Activated CD4-positive, alpha-beta T cell treated with anti-CD3 and anti-CD28 coated beads for 36 hours (primary cell): ENCODE results near the gene WDFY4. TPM values are rescaled to one million over a fixed set of nuclear protein-coding genes. Genes with fewer than 3 reads are reported as not detected.

Source experiments
- ATAC-seq: fragments of 200-7000 bp; cut with Tn5 transposase; one replicate; pipeline ENCODE4 v1.10.0; 2021; ENCODE audit warnings: mild to moderate bottlenecking, moderate library complexity
- CTCF ChIA-PET: fragments of 350-600 bp; sonication (Branson Sonifier 250); formaldehyde crosslinking; loops from one replicate; lab custom pipeline; 2021; ENCODE audit warnings: antibody characterized with exemption; lab: Charles Lee
- POLR2A ChIA-PET: fragments of 350-600 bp; sonication (Branson Sonifier 250); formaldehyde crosslinking; loops from one replicate; lab custom pipeline; 2021; ENCODE audit warnings: antibody characterized with exemption, inconsistent platforms; lab: Charles Lee
- DNase-seq: peaks from one replicate; pipeline ENCODE4 v3.0.0-alpha.2; 2020
- H3K27ac Mint-ChIP-seq: one replicate; pipeline ENCODE4 v1.8.0; 2021; ENCODE audit warnings: mixed read lengths
- H3K27me3 Mint-ChIP-seq: one replicate; pipeline ENCODE4 v1.8.0; 2021; ENCODE audit warnings: mixed read lengths
- H3K36me3 Mint-ChIP-seq: one replicate; pipeline ENCODE4 v1.8.0; 2021; ENCODE audit warnings: low read depth, mixed read lengths
- H3K4me1 Mint-ChIP-seq: one replicate; pipeline ENCODE4 v1.8.0; 2021; ENCODE audit warnings: mixed read lengths
- H3K4me3 Mint-ChIP-seq: one replicate; pipeline ENCODE4 v1.8.0; 2021; ENCODE audit warnings: mild to moderate bottlenecking, moderate library complexity, mixed read lengths
- H3K9me3 Mint-ChIP-seq: one replicate; pipeline ENCODE4 v1.8.0; 2021; ENCODE audit warnings: low read depth, mixed read lengths
- intact Hi-C, 2 experiments: fragments of 100-400 bp; cut with DNase I in 1 of 2; cut with micrococcal nuclease in 1 of 2; formaldehyde crosslinking; loops; one replicate each; pipeline versions ENCODE4 v1.14.2 to v1.15.1; 2022 to 2024; cut with DNase I, micrococcal nuclease
- total RNA-seq, 2 experiments: library from RNA; stranded (reverse); gene quantifications; one replicate each; pipeline ENCODE4 v1.2.3, GENCODE V29; 2021

Gene WDFY4
- total RNA-seq, 2 experiments from 2014 or later, result 0.07 to 0.09 TPM

DNA sequence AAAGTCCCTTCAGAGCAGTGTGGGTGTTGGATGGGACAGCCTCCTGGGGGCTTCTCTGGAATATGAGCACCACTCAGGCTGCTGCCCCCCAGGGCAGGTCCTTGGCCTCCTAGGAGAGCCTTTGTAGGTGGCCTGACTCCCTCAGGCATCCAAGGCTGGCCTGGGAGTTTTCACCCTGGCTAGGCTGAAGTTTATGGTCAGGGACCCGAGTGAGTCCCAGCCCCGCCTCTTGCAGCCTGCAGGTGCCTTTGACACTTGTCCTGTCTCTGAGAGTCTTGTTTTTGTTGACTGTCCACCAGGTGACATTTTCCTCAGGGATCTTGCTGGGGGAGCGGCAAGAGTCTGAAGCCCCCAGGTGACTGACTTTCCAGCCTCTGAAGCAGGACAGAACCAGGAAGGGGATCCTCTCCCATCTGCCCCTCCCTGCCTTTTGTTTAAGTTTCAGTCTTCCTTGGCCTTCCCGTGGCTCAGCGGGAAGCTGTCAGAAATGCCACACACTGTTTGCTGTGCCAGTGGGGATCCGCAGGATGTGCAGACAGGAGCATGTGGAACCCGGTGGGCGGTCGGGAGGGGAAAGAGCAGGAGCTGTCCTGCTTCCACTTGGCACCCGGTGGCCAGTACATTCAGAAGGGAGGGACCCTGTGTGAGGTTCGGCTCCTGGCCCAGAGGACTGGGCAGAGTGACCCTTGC lies 195.5 kb downstream of the WDFY4 start:
- ATAC-seq (no peak), DNase-seq (no peak)
- CTCF ChIA-PET, result interaction anchor here (0.6 to 0.8 kb wide), 2 partner anchors 86 to 251 kb away, joined by 3 read pairs; no protein-coding TSS in a partner anchor
- no peak overlapping the region for H3K27ac Mint-ChIP-seq
- intact Hi-C loops, result no loop called here
- POLR2A ChIA-PET, result no interaction called here
- no peaks in the 10 kb centered on the region for H3K4me1 Mint-ChIP-seq
- no peak overlapping the region for H3K4me3 Mint-ChIP-seq
- no peaks in the 10 kb centered on the region for H3K36me3 Mint-ChIP-seq
- H3K9me3 Mint-ChIP-seq, result no peaks in the 10 kb centered on the region
- H3K27me3 Mint-ChIP-seq, result no peaks in the 10 kb centered on the region

DNA sequence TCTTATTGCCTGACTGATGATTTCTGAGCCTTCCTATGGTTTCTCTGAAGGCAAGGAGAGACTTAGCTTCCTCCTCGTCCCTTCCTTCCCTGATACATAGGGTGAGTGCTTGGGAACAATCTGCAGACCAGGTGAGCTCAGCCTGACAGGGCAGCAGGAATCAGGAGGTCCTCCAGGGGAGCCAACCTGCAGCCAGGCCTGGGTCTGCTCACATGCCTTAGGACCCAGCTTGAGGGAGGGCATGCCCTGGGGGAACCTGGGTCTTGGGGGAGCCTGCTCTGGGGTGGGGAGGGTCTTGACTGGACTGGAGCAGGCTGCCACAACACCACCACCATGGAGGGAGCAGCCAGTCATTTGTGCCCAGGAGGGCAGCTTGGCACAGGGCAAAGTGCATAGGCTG lies 197.3 kb downstream of the WDFY4 start:
- ATAC-seq (no peak), DNase-seq (no peak)
- Mint-ChIP-seq H3K4me3 (no peak overlapping the region), H3K36me3 (no peaks in the 10 kb centered on the region), H3K27ac (no peak overlapping the region), H3K27me3 (no peaks in the 10 kb centered on the region), H3K4me1 (no peaks in the 10 kb centered on the region), H3K9me3 (no peaks in the 10 kb centered on the region)
- intact Hi-C loops, result no loop called here
- ChIA-PET CTCF (no interaction called here), POLR2A (no interaction called here)

DNA sequence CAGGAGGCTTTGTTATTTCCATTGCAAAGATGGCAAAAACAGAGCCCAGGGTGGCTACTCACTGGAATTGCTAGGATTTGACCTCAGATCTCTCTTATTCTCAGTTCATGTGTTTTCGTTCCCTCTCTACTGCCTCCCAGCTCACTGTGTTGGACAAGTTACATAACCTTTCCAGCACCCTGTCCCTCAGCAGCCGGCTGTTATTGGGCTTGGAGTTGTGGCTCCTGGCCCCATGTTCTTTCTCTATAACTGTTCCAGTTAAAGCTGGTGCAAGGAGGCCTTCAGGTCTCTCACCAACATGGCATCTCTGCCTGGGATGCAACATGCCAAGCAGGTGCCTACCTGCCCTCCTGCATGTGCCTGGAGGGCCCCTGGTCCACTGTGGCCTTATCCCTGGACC lies 198.2 kb downstream of the WDFY4 start:
- no peak for DNase-seq
- H3K9me3 Mint-ChIP-seq, result no peaks in the 10 kb centered on the region
- CTCF ChIA-PET, result interaction anchor here (0.9 kb wide), 1 partner anchor 629 kb away, joined by 5 read pairs; no protein-coding TSS in a partner anchor
- H3K4me3 Mint-ChIP-seq, result no peak overlapping the region
- H3K4me1 Mint-ChIP-seq, result no peaks in the 10 kb centered on the region
- intact Hi-C loops, result no loop called here
- POLR2A ChIA-PET, result no interaction called here
- H3K27me3 Mint-ChIP-seq, result no peaks in the 10 kb centered on the region
- ATAC-seq, result no peak
- no peak overlapping the region for H3K27ac Mint-ChIP-seq
- no peaks in the 10 kb centered on the region for H3K36me3 Mint-ChIP-seq

DNA sequence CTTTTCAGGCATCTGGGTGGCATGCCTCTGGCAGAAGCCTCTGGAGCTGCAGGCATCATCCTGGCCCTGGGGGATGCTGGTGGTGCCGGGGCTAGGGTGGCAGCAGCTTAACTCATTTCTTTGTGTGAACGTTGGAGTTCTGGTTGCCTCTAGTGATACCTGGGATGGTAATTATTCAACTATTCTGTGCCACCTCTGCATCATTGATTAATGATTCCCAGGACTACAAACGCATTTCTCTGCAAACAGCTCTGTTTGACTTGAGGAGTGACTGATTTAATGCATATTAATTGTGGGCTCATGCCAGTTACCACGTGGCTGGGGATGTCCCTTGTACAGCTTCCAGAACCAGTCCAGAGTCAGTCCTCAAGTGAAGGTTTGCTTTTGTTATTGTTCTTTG lies 199.0 kb downstream of the WDFY4 start:
- ChIA-PET POLR2A (no interaction called here), CTCF (interaction anchor here (0.7 to 0.9 kb wide), 3 partner anchors 228 to 628 kb away, joined by 4 to 5 read pairs (median 4); no protein-coding TSS in a partner anchor)
- H3K4me1 Mint-ChIP-seq, result no peaks in the 10 kb centered on the region
- intact Hi-C loops, result no loop called here
- H3K9me3 Mint-ChIP-seq, result no peaks in the 10 kb centered on the region
- H3K27ac Mint-ChIP-seq, result no peak overlapping the region
- H3K36me3 Mint-ChIP-seq, result no peaks in the 10 kb centered on the region
- DNase-seq (no peak), ATAC-seq (no peak)
- H3K4me3 Mint-ChIP-seq, result no peak overlapping the region
- no peaks in the 10 kb centered on the region for H3K27me3 Mint-ChIP-seq

DNA sequence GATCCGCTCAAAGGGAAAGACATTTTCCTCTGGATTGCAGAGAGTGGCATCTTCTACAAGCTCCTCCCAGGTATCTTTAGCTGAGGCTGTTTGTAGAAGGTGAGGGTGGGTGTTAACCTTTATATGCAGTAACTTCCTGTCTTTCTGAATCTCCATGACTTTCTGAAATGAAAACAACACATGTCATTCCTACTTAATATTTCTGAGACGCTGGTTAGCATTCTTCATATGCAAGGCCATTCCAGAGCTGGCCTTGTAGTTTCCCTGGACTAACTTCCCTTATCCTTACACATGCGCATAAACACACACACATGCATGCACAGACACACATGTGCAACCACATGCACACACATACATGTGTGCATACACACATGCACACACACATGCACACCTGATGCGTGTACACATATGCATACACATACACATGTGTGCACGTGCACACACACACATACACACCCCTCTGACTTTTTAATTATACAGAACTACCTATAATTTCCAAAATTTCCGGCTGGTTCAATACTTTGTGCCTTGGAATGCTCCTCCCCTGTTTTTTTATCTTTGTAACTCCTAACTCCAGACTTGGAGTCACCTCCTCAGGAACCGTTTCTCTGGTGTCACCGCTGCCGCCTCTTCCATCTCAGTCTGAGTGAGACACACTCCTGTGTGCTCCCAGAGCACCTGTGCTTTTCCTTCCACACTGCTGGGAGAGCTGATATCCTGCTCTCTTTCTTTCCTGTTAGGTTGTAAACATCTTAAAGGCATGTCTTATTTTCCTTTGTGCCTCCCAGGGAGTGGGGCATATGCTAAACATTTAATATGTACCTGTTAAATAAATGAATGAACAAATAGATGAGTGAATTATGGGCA lies 199.7 kb downstream of the WDFY4 start:
- ATAC-seq, result no peak

DNA sequence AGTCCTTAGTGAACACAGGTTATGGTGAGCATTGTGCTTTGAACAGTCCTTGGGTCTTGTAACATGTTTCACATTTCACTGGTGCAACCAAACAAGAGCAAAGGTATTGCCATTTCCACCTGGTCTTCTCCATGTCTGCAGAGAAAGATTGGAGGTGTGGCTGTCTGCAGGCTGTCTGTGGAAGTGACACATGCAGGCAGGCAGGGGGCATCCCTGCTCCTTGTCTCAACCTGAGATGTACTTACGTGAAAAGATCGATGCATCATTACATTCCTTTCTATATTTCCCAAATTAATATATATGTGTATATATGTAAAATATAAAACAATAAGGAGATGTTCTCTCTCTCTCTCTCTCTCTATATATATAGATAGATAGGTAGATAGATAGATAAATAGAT lies 200.7 kb downstream of the WDFY4 start:
- ATAC-seq, result no peak

More for the DNA sequence above, 199.7 kb downstream of the WDFY4 start:
- POLR2A ChIA-PET, result no interaction called here
- Mint-ChIP-seq H3K4me1 (no peaks in the 10 kb centered on the region), H3K27ac (no peak overlapping the region), H3K4me3 (no peak overlapping the region), H3K36me3 (no peaks in the 10 kb centered on the region), H3K9me3 (no peaks in the 10 kb centered on the region), H3K27me3 (no peaks in the 10 kb centered on the region)
- no peak for DNase-seq
- intact Hi-C loops, result no loop called here
- CTCF ChIA-PET, result interaction anchor here (0.7 to 1.1 kb wide), 4 partner anchors 11 to 359 kb away, joined by 3 to 4 read pairs (median 4); no protein-coding TSS in a partner anchor

DNA sequence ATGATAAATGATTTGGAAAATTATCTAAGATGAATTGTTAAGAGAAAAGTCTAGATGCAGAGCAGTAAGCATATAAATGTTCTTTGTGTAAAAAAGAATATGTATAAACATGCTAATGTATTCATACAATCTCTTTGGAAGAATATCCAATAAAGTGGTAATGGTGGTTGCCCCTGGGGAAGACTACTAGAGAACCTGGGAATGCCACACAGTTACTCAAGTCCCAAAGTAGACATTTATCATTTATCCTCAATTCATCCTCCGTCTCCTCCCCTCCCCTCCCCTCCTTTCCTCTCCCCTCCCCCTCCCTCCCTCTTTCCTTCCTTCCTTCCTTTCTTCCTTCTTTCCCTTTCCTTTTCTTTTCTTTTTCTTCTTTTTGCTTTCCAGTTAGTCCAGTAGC lies 203.3 kb downstream of the WDFY4 start:
- intact Hi-C loops, result no loop called here

More for the DNA sequence above, 200.7 kb downstream of the WDFY4 start:
- CTCF ChIA-PET, result interaction anchor here (0.6 to 1.1 kb wide), 3 partner anchors 10 to 495 kb away, joined by 3 read pairs; no protein-coding TSS in a partner anchor
- no peaks in the 10 kb centered on the region for H3K36me3 Mint-ChIP-seq
- intact Hi-C loops, result no loop called here
- H3K27me3 Mint-ChIP-seq, result no peaks in the 10 kb centered on the region
- H3K9me3 Mint-ChIP-seq, result no peaks in the 10 kb centered on the region
- POLR2A ChIA-PET, result no interaction called here
- no peak overlapping the region for H3K4me3 Mint-ChIP-seq
- no peak overlapping the region for H3K27ac Mint-ChIP-seq
- no peaks in the 10 kb centered on the region for H3K4me1 Mint-ChIP-seq
- DNase-seq, result peak; percentile 18

DNA sequence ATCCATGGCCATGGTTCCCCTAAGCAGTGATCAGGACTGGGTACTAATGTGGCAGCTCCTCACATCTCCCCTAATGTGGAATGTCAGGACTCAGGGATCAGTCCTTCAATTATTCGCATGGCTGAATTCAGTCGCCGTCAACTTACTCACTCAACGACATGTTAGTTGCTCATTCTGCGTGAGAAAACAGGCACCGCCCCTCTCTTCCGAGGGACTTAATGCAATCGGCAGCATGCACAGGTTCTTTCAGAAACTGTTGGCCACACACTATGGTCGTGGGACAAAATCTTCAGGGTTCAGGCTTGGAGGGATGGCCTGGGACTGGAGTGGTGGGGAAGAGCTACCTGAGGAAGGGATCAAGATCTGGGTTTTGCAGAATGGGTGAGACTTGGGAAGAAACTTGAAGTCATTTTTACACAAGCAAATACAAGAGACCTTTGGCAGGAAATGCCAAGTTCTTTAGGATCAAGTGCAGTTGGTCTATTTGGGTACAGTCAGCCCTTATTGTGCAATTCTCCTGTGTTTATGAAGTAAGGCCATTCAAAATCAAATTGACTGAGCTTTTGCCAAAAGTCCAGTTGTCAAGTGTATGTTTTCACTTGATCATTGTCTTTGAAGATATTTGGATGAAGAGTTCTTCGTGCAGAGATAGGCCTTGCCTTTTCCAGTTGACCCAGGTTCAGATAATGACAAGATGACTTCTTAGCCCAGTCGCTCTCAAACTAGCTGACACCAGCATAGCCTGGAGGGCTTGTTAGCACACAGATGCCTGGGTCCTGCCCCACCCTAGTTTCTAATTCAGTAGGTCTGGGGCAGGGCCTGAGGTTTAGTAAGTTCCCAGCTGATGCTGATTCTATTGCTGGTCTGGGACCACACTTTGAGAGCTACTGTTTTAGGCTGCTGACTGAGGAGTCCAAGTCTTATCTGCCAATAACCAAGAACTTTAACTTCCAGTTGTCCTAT lies 206.5 kb downstream of the WDFY4 start:
- H3K27ac Mint-ChIP-seq, result no peak overlapping the region
- ChIA-PET CTCF (no interaction called here), POLR2A (no interaction called here)

More for the DNA sequence above, 203.3 kb downstream of the WDFY4 start:
- DNase-seq, result no peak
- Mint-ChIP-seq H3K9me3 (no peaks in the 10 kb centered on the region), H3K4me3 (no peak overlapping the region), H3K36me3 (no peaks in the 10 kb centered on the region), H3K27me3 (no peaks in the 10 kb centered on the region), H3K4me1 (no peaks in the 10 kb centered on the region), H3K27ac (no peak overlapping the region)
- ATAC-seq, result no peak
- ChIA-PET CTCF (interaction anchor here (0.6 kb wide), 1 partner anchor 939 kb away, joined by 3 read pairs; no protein-coding TSS in a partner anchor), POLR2A (no interaction called here)

DNA sequence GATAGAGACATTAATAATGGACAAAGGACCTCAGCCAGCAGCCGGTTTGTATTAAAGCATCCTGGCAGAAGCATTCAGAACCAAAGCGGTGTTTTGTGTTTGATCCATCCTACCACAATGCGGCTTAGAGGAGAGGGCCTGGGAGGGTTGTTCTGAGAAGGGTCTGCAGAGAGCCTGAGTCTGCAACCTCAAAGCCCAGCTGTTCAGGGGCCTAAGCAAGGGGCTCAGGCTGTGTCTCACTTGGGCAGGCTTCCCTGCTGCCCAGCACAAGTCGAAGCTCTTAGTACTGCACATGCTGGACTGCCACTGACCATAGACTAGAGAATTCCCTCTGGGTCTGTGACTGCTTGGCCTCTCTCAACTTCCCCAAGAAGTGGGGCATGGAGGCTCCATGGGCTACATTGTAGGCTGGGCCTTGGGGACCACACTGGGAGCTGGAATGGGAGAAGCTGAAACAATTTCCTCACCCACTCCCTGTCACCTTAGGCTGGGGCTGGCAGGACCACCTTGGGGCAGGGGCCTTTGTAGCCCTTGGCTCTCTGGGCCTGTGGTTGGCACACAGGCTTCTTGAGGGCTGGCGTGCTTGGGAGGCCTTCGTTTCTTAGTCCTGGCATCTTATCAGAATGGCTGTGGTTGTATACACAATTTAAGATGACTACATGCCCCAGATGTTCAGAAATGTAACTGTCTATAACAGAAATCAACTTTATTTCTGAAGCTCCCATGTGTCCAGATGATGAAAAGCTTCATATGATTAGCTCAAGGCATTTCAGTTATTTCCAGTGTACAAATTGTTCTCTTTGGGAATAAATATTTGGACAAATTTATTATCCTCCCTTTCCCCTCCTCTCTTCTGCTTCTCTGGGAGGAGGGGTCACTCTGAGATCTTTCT lies 210.5 kb downstream of the WDFY4 start:
- Mint-ChIP-seq H3K27ac (no peak overlapping the region), H3K36me3 (no peaks in the 10 kb centered on the region), H3K9me3 (no peaks in the 10 kb centered on the region), H3K4me3 (no peak overlapping the region), H3K27me3 (no peaks in the 10 kb centered on the region), H3K4me1 (no peaks in the 10 kb centered on the region)
- CTCF ChIA-PET, result interaction anchor here (1.2 kb wide), 1 partner anchor 10 kb away, joined by 3 read pairs; no protein-coding TSS in a partner anchor
- no peak for DNase-seq
- intact Hi-C loops, result no loop called here
- ATAC-seq, result no peak
- POLR2A ChIA-PET, result no interaction called here

More for the DNA sequence above, 206.5 kb downstream of the WDFY4 start:
- ATAC-seq (no peak), DNase-seq (no peak)
- no peaks in the 10 kb centered on the region for H3K4me1 Mint-ChIP-seq
- H3K4me3 Mint-ChIP-seq, result no peak overlapping the region
- H3K36me3 Mint-ChIP-seq, result no peaks in the 10 kb centered on the region
- intact Hi-C loops, result no loop called here
- H3K9me3 Mint-ChIP-seq, result no peaks in the 10 kb centered on the region
- no peaks in the 10 kb centered on the region for H3K27me3 Mint-ChIP-seq

DNA sequence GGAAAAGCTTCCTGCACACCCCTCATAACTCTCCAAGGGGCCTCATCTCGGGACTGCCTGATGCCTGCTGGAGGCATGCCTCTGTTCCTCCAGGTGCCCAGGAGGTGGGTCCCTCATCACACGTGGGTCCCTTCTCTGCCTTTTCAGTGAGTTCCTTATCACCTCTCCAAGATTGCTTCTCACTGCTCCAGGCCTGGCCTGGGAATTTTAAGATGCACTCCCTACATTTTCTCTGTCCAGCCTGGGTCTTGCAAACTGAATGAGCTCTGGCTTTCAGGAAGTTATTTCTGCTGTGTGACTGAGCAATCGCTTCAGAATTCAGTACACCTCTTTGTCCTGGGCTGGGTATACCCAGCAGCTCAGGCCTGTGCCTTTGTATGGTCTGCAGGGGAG lies 211.1 kb downstream of the WDFY4 start:
- no peaks in the 10 kb centered on the region for H3K36me3 Mint-ChIP-seq
- no peaks in the 10 kb centered on the region for H3K4me1 Mint-ChIP-seq
- ChIA-PET POLR2A (no interaction called here), CTCF (no interaction called here)
- ATAC-seq, result no peak
- intact Hi-C loops, result no loop called here
- H3K27ac Mint-ChIP-seq, result no peak overlapping the region
- no peaks in the 10 kb centered on the region for H3K9me3 Mint-ChIP-seq
- H3K4me3 Mint-ChIP-seq, result no peak overlapping the region
- DNase-seq, result no peak
- no peaks in the 10 kb centered on the region for H3K27me3 Mint-ChIP-seq
